Measurements from ENCODE around the gene PIK3R6.
"Not testable (repeated sequence)": the region's sequence is repeated elsewhere in the genome, so short reads cannot be mapped to it uniquely, and the experiment has no call there.

The PIK3R6 gene

DNA sequence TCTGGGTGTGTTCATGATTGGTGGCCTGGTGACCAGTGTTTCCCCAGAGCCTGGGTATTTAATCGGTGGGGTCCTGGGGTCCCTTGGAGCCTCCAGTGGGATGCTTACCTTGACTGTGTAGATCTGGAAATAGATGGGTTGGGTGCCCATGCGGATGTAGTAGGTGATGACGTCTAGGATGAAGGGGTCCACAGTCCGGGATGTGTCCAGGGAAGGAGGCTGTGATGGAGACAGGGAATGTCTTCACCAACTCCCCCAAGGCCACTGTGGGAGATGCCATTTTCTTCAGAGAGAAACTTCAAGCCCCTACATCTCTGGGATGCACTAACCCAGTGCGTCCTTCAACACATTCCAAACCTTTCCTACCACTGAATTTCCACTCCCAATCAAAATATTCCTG lies 44.2 kb downstream of the PIK3R6 start:
- no peak for DNase-seq

GRCh38 chr17:8822401-8823035 lies 45.0 kb downstream of the PIK3R6 start:
- no peak for DNase-seq

- DNase-seq: no peak
Observed at GRCh38 chr17:8821446-8822105, 45.9 kb downstream of the PIK3R6 start.

DNA sequence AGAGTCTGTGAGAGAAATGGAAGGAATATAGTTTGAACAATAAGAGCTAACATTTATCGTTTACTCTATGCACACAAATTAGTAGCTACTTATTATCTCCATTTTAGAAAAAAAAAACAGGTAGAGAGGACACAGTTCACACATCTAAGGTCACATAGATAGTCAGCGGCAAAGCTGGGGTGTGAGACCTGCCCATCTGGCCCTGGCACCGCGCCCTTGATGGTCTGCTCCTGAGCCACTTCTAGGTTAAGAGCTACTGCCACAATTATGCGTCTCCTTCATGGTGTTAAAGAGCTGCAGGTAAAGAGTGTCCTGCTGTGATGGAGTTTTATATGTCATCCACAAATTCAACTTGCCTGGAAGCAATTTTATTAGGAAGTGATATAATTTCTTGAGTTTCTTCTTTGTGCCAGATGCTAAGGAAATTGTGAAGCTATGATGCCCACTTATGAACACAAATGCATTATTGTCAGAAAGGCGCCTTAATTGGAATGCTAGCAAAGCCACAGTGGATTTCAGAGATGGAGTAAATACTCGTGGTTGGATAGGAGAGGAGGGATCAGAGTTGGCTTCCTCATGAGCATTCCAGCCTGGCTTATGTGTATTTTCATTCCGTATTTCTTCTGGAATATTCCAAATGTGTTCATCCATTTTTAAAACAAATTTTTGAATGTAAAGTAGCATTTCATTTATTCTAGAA lies 47.0 kb downstream of the PIK3R6 start:
- DNase-seq: no peak

- DNase-seq: no peak
Observed at GRCh38 chr17:8818654-8819330, 48.7 kb downstream of the PIK3R6 start.

DNA sequence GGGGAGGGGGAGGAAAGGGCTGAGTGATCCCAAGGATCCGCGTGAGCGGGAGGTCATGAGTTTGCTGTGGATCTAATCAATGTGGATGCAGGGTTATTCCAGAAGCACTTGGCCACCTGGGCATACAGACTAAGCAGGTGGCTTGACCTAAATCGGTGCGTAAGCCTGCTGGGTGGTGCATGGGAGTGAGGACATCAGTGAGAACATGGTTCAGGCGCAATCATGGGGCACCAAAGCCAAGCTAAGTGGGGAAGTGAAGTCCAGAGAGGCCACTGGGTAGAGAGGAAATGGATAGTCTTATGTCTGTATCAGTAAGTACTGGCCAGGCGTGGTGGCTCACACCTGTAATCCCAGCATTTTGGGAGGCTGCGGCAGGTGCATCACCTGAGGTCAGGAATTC lies 49.4 kb downstream of the PIK3R6 start:
- DNase-seq: no peak

GRCh38 chr17:8806926-8807550 lies 60.4 kb downstream of the PIK3R6 start:
- no peak for DNase-seq

GRCh38 chr17:8806253-8806925 lies 61.1 kb downstream of the PIK3R6 start:
- no peak for DNase-seq

- DNase-seq: not testable (repeated sequence)
Observed at GRCh38 chr17:8805396-8805795, 62.1 kb downstream of the PIK3R6 start.

- peak; percentile 4 for DNase-seq
Observed at GRCh38 chr17:8803531-8804420, 63.7 kb downstream of the PIK3R6 start.

DNA sequence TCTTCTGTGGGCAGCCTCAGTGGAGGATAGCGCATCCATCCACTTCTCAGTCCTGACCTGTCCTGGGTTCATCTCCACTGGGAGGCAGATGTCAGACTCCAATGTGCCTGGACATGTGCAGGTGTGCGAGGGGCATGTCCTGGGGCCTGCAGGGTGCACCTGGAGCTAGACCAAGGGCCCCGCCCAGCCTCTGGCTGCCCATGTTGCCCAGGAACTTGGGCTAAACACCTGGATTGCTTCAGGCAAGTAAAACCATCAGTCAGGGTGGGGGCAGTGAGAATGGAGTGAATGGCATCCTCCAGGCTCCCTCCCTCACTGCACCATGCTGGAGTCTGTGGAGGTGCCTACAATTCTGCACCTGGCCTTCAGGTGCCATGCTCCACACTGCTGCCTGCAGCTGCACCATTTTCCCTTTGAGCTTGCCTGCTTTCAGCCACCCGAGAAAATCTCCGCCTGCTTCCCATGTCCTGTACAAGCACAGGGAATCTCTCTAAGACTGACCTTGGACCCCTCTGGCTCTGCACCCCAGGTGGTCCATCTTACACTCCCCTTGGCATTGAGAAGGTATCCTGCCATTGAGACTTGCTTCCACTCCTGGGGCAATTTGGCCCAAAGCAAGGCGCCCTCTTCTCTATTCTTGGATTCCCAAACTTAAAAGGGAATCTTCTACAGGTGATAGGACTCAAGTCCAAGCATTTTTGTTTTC lies 66.2 kb downstream of the PIK3R6 start:
- DNase-seq: no peak

- DNase-seq: no peak
Observed at GRCh38 chr17:8800656-8801055, 66.8 kb downstream of the PIK3R6 start.

GRCh38 chr17:8799570-8800212 lies 67.8 kb downstream of the PIK3R6 start:
- no peak for DNase-seq

- no peak for DNase-seq
Observed at GRCh38 chr17:8798846-8799569, 68.5 kb downstream of the PIK3R6 start, which contains the start of gene MFSD6L. Gene MFSD6L, minus strand, starts transcription at chr17:8799365. Its CDS starts 245 bp downstream, at chr17:8799120.

- DNase-seq: no peak
Observed at GRCh38 chr17:8798176-8798845, 69.2 kb downstream of the PIK3R6 start.

- DNase-seq: no peak
Observed at GRCh38 chr17:8797621-8798175, 69.8 kb downstream of the PIK3R6 start.

- DNase-seq: no peak
Observed at GRCh38 chr17:8794636-8795035, 72.8 kb downstream of the PIK3R6 start.

DNA sequence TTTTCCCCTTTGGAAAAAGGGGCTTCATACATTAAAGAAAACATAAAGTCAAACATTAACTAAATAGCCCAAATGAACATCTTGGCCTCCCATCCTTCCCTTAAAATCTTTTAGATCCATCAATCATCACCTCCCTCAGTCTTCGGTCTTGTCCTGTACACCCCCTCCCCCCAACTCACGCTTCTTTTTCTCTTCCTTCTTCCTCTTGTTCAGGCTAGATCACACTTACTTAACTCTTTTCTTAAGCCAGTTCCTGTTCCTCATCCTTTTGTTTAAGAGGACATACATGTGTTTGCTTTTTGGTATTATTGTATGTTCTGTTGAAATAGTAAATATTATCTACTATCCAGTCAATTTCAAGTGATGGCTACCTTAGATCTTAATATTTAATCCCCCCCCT lies 73.8 kb downstream of the PIK3R6 start:
- DNase-seq: no peak

DNA sequence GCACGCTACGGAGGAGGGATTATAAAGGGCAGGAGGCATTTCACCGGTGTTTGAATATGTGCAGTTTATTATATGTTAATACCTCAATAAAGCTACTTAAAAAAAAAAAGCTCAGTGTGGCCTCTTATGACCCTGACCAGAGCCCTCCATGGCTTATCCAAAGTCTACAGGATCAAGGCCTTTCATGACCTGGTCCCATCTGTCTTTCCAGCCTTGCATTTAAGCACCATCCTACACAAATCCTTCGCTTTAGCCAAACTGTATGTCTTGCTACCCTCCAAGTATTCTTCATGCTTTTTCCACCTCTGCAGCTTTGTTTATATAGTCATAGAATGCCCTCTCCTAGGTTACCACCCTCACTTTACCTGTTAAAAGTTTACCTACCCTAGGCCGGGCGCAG lies 74.8 kb downstream of the PIK3R6 start:
- no peak for DNase-seq

All from NCI-H1694 treated with DMSO at 0.1 percent for 48 hours (cell line).